Frontal cortex (tissue), 4 donors: Measurements from ENCODE around the gene DENND1A. TPM values are rescaled to one million over a fixed set of nuclear protein-coding genes. Genes with fewer than 3 reads are reported as not detected.

Source experiments
- DNase-seq, 2 donors: peaks; one replicate each; pipeline ENCODE4 v3.0.0; 2012; ENCODE audit warnings: low spot score in 2 of 2
- FAIRE-seq: peaks from 2 replicates; lab custom pipeline; 2012; peaks lifted over from hg19 to GRCh38; lab: Jason Lieb, UNC
- total RNA-seq: library from RNA; depleted of rRNA; stranded (reverse); fragments of >200 nt; gene quantifications from one replicate; pipeline ENCODE4 v1.2.3, GENCODE V29; 2014
- donor health status: control.
- donor health status: control.
- donor health status: control.

The DENND1A gene
- total RNA-seq, 1 donor from 2014 or later = 17.9 TPM

GRCh38 chr9:123713282-123713681, 216.6 kb downstream of the DENND1A start:
- no peak for DNase-seq
- no peak for FAIRE-seq

- FAIRE-seq = no peak
Measured at GRCh38 chr9:123712399-123712798, 217.5 kb downstream of the DENND1A start.

GRCh38 chr9:123710299-123710698, 219.6 kb downstream of the DENND1A start:
- FAIRE-seq (no peak), DNase-seq (no peak)

More at GRCh38 chr9:123712399-123712798, 217.5 kb downstream of the DENND1A start:
- no peak for DNase-seq

- DNase-seq = no peak
- no peak for FAIRE-seq
Measured at GRCh38 chr9:123702483-123702882, 227.4 kb downstream of the DENND1A start.

- DNase-seq (no peak), FAIRE-seq (no peak)
Measured at GRCh38 chr9:123697686-123698085, 232.2 kb downstream of the DENND1A start.

GRCh38 chr9:123696476-123696875, 233.4 kb downstream of the DENND1A start:
- DNase-seq (no peak), FAIRE-seq (no peak)

GRCh38 chr9:123695386-123695785, 234.5 kb downstream of the DENND1A start:
- no peak for DNase-seq
- FAIRE-seq = no peak

GRCh38 chr9:123691765-123692303, 238.1 kb downstream of the DENND1A start:
- DNase-seq (no peak), FAIRE-seq (no peak)

- DNase-seq (no peak), FAIRE-seq (no peak)
Measured at GRCh38 chr9:123689701-123690428, 240.1 kb downstream of the DENND1A start.

- FAIRE-seq (no peak), DNase-seq (no peak)
Measured at GRCh38 chr9:123687246-123687751, 242.6 kb downstream of the DENND1A start.

- FAIRE-seq = no peak
- DNase-seq = no peak
Measured at GRCh38 chr9:123686829-123687192, 243.1 kb downstream of the DENND1A start.

GRCh38 chr9:123686131-123686828, 243.6 kb downstream of the DENND1A start:
- FAIRE-seq = no peak

GRCh38 chr9:123685489-123686083, 244.3 kb downstream of the DENND1A start:
- DNase-seq = no peak
- FAIRE-seq = no peak

More at GRCh38 chr9:123686131-123686828, 243.6 kb downstream of the DENND1A start:
- no peak for DNase-seq

GRCh38 chr9:123684393-123685149, 245.4 kb downstream of the DENND1A start:
- no peak for DNase-seq
- no peak for FAIRE-seq

GRCh38 chr9:123682746-123683145, 247.2 kb downstream of the DENND1A start:
- FAIRE-seq (no peak), DNase-seq (no peak)

GRCh38 chr9:123680352-123680751, 249.6 kb downstream of the DENND1A start:
- DNase-seq (no peak), FAIRE-seq (no peak)

GRCh38 chr9:123679330-123679987, 250.5 kb downstream of the DENND1A start:
- no peak for FAIRE-seq
- no peak for DNase-seq

GRCh38 chr9:123678878-123679329, 251.0 kb downstream of the DENND1A start:
- FAIRE-seq = no peak
- DNase-seq = no peak
